ENCODE results near the gene NUBP2.

Gene NUBP2

DNA sequence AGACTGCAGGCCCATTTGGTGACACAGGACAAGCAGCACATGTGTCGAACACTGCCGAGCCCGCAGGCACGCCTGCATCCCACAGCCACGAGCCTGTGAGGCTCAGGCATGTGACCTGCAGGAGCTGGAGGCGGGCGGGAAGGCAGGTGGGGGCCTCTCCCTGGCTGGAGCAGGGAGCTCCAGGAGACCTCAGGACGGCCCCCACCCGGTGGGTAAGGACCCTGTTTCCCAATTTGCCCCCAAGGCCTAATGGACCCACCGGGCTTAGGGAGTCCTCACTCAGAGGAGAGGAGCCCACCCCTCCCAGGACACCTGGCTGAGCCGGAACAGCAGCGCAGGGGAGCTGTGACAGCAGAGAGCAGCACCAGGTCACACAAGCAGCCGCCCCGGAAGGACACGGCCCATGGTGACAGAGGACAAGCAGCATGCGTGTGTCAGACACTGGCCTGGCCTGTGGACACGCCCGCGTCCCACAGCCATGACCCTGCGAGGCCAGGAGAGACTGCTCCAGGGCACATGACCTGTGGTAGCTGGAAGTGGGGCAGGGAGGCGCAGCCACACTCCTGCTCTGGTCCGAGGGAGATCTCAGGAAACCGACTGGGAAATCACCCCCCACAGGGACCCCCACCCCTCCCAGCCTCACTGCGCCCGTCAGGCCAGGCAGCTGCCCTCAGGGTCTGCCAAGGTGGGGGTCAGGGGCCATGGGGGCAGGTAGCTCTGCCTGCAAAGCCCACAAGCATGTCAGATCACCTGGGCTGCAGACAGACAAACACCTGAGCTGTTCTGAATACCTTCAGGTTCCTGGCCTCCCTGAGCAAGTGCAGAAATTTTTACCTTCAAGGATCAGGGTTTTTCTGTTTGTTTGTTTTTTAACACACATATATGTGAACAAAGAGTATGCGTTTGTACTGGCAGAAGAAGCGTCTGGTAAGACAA is 2.8 kb upstream of the NUBP2 start:
- TF ChIP-seq, protein P1, sequence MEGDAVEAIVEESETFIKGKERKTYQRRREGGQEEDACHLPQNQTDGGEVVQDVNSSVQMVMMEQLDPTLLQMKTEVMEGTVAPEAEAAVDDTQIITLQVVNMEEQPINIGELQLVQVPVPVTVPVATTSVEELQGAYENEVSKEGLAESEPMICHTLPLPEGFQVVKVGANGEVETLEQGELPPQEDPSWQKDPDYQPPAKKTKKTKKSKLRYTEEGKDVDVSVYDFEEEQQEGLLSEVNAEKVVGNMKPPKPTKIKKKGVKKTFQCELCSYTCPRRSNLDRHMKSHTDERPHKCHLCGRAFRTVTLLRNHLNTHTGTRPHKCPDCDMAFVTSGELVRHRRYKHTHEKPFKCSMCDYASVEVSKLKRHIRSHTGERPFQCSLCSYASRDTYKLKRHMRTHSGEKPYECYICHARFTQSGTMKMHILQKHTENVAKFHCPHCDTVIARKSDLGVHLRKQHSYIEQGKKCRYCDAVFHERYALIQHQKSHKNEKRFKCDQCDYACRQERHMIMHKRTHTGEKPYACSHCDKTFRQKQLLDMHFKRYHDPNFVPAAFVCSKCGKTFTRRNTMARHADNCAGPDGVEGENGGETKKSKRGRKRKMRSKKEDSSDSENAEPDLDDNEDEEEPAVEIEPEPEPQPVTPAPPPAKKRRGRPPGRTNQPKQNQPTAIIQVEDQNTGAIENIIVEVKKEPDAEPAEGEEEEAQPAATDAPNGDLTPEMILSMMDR (IDR thresholded peaks at IDR 0.05; ENCODE audit: unreplicated experiment in 3 of 3) = no peak
- H3K9me3 Mint-ChIP-seq = no peaks in the 10 kb centered on the region

GRCh38 chr16:1780677-1781072 is 2.1 kb upstream of the NUBP2 start:
- Mint-ChIP-seq H3K9me3 (no peaks in the 10 kb centered on the region), H3K27ac (no peak overlapping the region), H3K36me3 (ENCODE audit: low read depth) (no peaks in the 10 kb centered on the region)

More for the DNA sequence above, 2.8 kb upstream of the NUBP2 start:
- H3K4me1 Mint-ChIP-seq = peaks cover 9% of the 10 kb centered on the region
- no peak overlapping the region for H3K27ac Mint-ChIP-seq
- no peaks in the 10 kb centered on the region for H3K36me3 Mint-ChIP-seq (ENCODE audit: low read depth)
- peak overlapping the region; percentile 86 to 90 (median 88) for H3K4me3 Mint-ChIP-seq
- no peaks in the 10 kb centered on the region for H3K27me3 Mint-ChIP-seq (ENCODE audit: low read depth)

DNA sequence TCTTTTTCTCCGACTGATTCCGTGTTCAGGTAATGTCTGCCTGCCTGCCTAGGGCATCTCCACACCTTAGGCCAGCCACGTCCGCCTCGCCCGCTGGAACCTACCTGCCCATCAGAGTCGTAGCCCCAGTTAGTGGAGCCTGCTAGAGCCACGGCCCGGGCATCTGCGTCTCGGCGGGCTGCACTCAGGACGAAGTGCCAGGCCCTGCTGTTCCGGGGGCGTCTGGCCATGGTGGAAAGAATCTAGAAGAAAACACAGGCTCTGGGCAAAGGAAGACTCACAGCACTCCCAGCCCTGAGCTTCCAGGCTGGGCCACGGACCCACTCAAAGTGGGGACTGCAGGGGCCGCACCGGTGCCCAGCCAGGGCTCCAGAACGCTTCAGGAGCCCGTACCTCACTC is 1.5 kb upstream of the NUBP2 start:
- no peaks in the 10 kb centered on the region for H3K27me3 Mint-ChIP-seq (ENCODE audit: low read depth)

More at GRCh38 chr16:1780677-1781072, 2.1 kb upstream of the NUBP2 start:
- Mint-ChIP-seq H3K4me1 (peaks cover 9% of the 10 kb centered on the region), H3K27me3 (ENCODE audit: low read depth) (no peaks in the 10 kb centered on the region), H3K4me3 (peak overlapping the region; percentile 86 to 90 (median 88))
- TF ChIP-seq, protein P1 (IDR thresholded peaks at IDR 0.05; ENCODE audit: unreplicated experiment in 3 of 3) = no peak

GRCh38 chr16:1781758-1782407 is 877 bp upstream of the NUBP2 start:
- Mint-ChIP-seq H3K4me1 (peaks cover 9% of the 10 kb centered on the region), H3K4me3 (peak overlapping the region; percentile 86 to 90 (median 88)), H3K27ac (peak overlapping the region in 2 of 3 experiments; percentile 86 to 88), H3K9me3 (no peaks in the 10 kb centered on the region), H3K36me3 (ENCODE audit: low read depth) (no peaks in the 10 kb centered on the region), H3K27me3 (ENCODE audit: low read depth) (no peaks in the 10 kb centered on the region)
- TF ChIP-seq, protein P1 (IDR thresholded peaks at IDR 0.05; ENCODE audit: unreplicated experiment in 3 of 3) = no peak

More for the DNA sequence above, 1.5 kb upstream of the NUBP2 start:
- peak overlapping the region in 2 of 3 experiments; percentile 86 to 88 for H3K27ac Mint-ChIP-seq
- H3K36me3 Mint-ChIP-seq (ENCODE audit: low read depth) = no peaks in the 10 kb centered on the region
- peaks cover 9% of the 10 kb centered on the region for H3K4me1 Mint-ChIP-seq
- H3K4me3 Mint-ChIP-seq = peak overlapping the region; percentile 86 to 90 (median 88)
- no peaks in the 10 kb centered on the region for H3K9me3 Mint-ChIP-seq
- TF ChIP-seq, protein P1 (IDR thresholded peaks at IDR 0.05; ENCODE audit: unreplicated experiment in 3 of 3) = no peak

- Mint-ChIP-seq H3K4me1 (peaks cover 9% of the 10 kb centered on the region), H3K36me3 (ENCODE audit: low read depth) (peaks cover 5% of the 10 kb centered on the region), H3K4me3 (peak overlapping the region; percentile 78 to 84 (median 84)), H3K27ac (no peak overlapping the region), H3K9me3 (no peaks in the 10 kb centered on the region), H3K27me3 (ENCODE audit: low read depth) (no peaks in the 10 kb centered on the region)
- TF ChIP-seq, protein P1 (IDR thresholded peaks at IDR 0.05; ENCODE audit: unreplicated experiment in 3 of 3) = no peak
Observed at GRCh38 chr16:1784977-1785845, 2.5 kb downstream of the NUBP2 start.

Measured in nephron (organoid).